OCI-LY7 (cell line): ENCODE results near the gene KCNK16. TPM values are rescaled to one million over a fixed set of nuclear protein-coding genes. Genes with fewer than 3 reads are reported as not detected.

Experiments
- BruUV-seq: library from RNA; stranded (reverse); fragments of 400-500 nt; replicated peaks from 2 replicates; lab custom pipeline; 2021; lab: Mats Ljungman, UMichigan
- CTCF ChIA-PET: fragments of 300-600 bp; sonication (Branson Sonifier 250); formaldehyde crosslinking; loops from one replicate; lab custom pipeline; 2022; ENCODE audit warnings: antibody characterized with exemption; ENCODE audit not compliant: unreplicated experiment; lab: Charles Lee
- POLR2A ChIA-PET: fragments of 300-600 bp; sonication (Branson Sonifier 250); formaldehyde crosslinking; loops from one replicate; lab custom pipeline; 2022; ENCODE audit warnings: antibody characterized with exemption; lab: Charles Lee
- DNase-seq: peaks from one replicate; pipeline ENCODE4 v3.0.0-alpha.2; 2015; ENCODE audit warnings: low spot score
- H2AFZ ChIP-seq: fragments of 200-600 bp; sonication (generic), shearing (Covaris generic); 2 replicates; pipeline ENCODE4 v1.6.1; 2014; ENCODE audit warnings: mild to moderate bottlenecking, antibody characterized with exemption, low read length, moderate library complexity
- H3K27ac ChIP-seq: fragments of 200-600 bp; sonication (generic); 2 replicates; pipeline ENCODE4 v1.5.1; 2014; ENCODE audit warnings: mixed run types, low read depth, mild to moderate bottlenecking, moderate library complexity, low read length, inconsistent platforms; ENCODE audit not compliant: poor library complexity, severe bottlenecking
- H3K36me3 ChIP-seq: fragments of 200-600 bp; sonication (generic); 2 replicates; pipeline ENCODE4 v1.6.1; 2014; ENCODE audit warnings: mild to moderate bottlenecking, antibody characterized with exemption, low read length, moderate library complexity, mixed read lengths; ENCODE audit not compliant: insufficient read depth
- H3K4me1 ChIP-seq: fragments of 200-600 bp; sonication (generic); 2 replicates; pipeline ENCODE4 v1.5.1; 2014; ENCODE audit warnings: mild to moderate bottlenecking, low read length; ENCODE audit not compliant: insufficient read depth, poor library complexity, severe bottlenecking
- H3K4me2 ChIP-seq: fragments of 200-600 bp; sonication (generic); 2 replicates; pipeline ENCODE4 v1.6.1; 2014; ENCODE audit warnings: mild to moderate bottlenecking, low read length
- H3K4me3 ChIP-seq: fragments of 200-600 bp; sonication (generic); 2 replicates; pipeline ENCODE4 v1.5.1; 2014; ENCODE audit warnings: mild to moderate bottlenecking, low read depth, low read length; ENCODE audit not compliant: poor library complexity, severe bottlenecking
- H3K79me2 ChIP-seq: fragments of 200-600 bp; sonication (generic); 2 replicates; pipeline ENCODE4 v1.6.1; 2016; ENCODE audit warnings: low read depth, mild to moderate bottlenecking, low read length, moderate library complexity, mixed read lengths; ENCODE audit not compliant: insufficient read depth
- H3K9me2 ChIP-seq: fragments of 200-600 bp; sonication (generic); 2 replicates; pipeline ENCODE4 v1.6.1; 2016; ENCODE audit warnings: mild to moderate bottlenecking, low read length, mixed read lengths; ENCODE audit not compliant: insufficient read depth
- H3K9me3 ChIP-seq: fragments of 200-600 bp; sonication (generic); 2 replicates; pipeline ENCODE4 v1.6.1; 2014; ENCODE audit warnings: mild to moderate bottlenecking, mixed run types, low read length, mixed read lengths
- H4K20me1 ChIP-seq: fragments of 200-600 bp; sonication (generic); 2 replicates; pipeline ENCODE4 v1.6.1; 2014; ENCODE audit warnings: mild to moderate bottlenecking, antibody characterized with exemption, low read length, moderate library complexity, mixed read lengths; ENCODE audit not compliant: insufficient read depth
- CTCF ChIP-seq: fragments of 200-600 bp; sonication (generic); conservative IDR thresholded peaks from 2 replicates; pipeline ENCODE4 v1.5.1; 2014; ENCODE audit warnings: mild to moderate bottlenecking, antibody characterized with exemption, low read length, moderate library complexity, mixed read lengths
- EZH2phosphoT487 ChIP-seq: fragments of 200-600 bp; sonication (generic); IDR thresholded peaks from 2 replicates; pipeline ENCODE4 v1.6.1; 2018; ENCODE audit warnings: low read depth, borderline replicate concordance, mild to moderate bottlenecking, mixed run types, antibody characterized with exemption, low read length, moderate library complexity, mixed read lengths
- intact Hi-C: fragments of 100-400 bp; cut with micrococcal nuclease; formaldehyde crosslinking; loops from one replicate; pipeline ENCODE4 v1.10.0; 2022; ENCODE audit not compliant: unreplicated experiment
- total RNA-seq, 2 experiments: library from RNA; depleted of rRNA in 1 of 2; stranded (reverse); fragments of >200 nt in 1 of 2; shearing (Covaris generic) in 1 of 2; gene quantifications; 2 replicates each; pipeline ENCODE4 v1.2.3, GENCODE V29; 2014 to 2022

KCNK16 gene
- total RNA-seq, 2 experiments from 2014 or later: not detected

- no peaks in the 10 kb centered on the region for H4K20me1 ChIP-seq
- no peak overlapping the region for H3K4me3 ChIP-seq
- ChIA-PET POLR2A (no interaction called here), CTCF (interaction anchor here (0.6 kb wide), 1 partner anchor 24 kb away, joined by 3 read pairs; no protein-coding TSS in a partner anchor)
- no peak for TF ChIP-seq EZH2phosphoT487
- no peak for DNase-seq
- no peak overlapping the region for H2AFZ ChIP-seq
- no TSS peak for BruUV-seq
- no peak overlapping the region for H3K27ac ChIP-seq
- H3K4me2 ChIP-seq: no peak overlapping the region
- no peaks in the 10 kb centered on the region for H3K79me2 ChIP-seq
- intact Hi-C loops: no loop called here
- no peaks in the 10 kb centered on the region for H3K9me2 ChIP-seq
- no peaks in the 10 kb centered on the region for H3K4me1 ChIP-seq
- H3K36me3 ChIP-seq: no peaks in the 10 kb centered on the region
- H3K9me3 ChIP-seq: no peaks in the 10 kb centered on the region
Observed at GRCh38 chr6:39327507-39327906, 5.0 kb upstream of the KCNK16 start.

GRCh38 chr6:39321761-39322160, 741 bp downstream of the KCNK16 start:
- Histone ChIP-seq H3K36me3 (no peaks in the 10 kb centered on the region), H3K4me2 (no peak overlapping the region), H3K4me3 (no peak overlapping the region), H4K20me1 (no peaks in the 10 kb centered on the region), H3K27ac (no peak overlapping the region), H2AFZ (no peak overlapping the region), H3K9me2 (no peaks in the 10 kb centered on the region), H3K79me2 (no peaks in the 10 kb centered on the region), H3K9me3 (no peaks in the 10 kb centered on the region), H3K4me1 (no peaks in the 10 kb centered on the region)
- intact Hi-C loops: no loop called here
- no peak for DNase-seq
- TF ChIP-seq CTCF: no peak
- no peak for TF ChIP-seq EZH2phosphoT487
- CTCF ChIA-PET: no interaction called here
- POLR2A ChIA-PET: no interaction called here
- BruUV-seq: no TSS peak

- H3K79me2 ChIP-seq: no peaks in the 10 kb centered on the region
- no peak for DNase-seq
- no peak overlapping the region for H3K4me2 ChIP-seq
- H2AFZ ChIP-seq: no peak overlapping the region
- no peaks in the 10 kb centered on the region for H3K36me3 ChIP-seq
- ChIA-PET CTCF (interaction anchor here (0.7 kb wide), 1 partner anchor 523 kb away, joined by 3 read pairs; no protein-coding TSS in a partner anchor), POLR2A (no interaction called here)
- H3K27ac ChIP-seq: no peak overlapping the region
- H3K4me3 ChIP-seq: no peak overlapping the region
- intact Hi-C loops: no loop called here
- no peak for TF ChIP-seq CTCF
- TF ChIP-seq EZH2phosphoT487: no peak
- H4K20me1 ChIP-seq: no peaks in the 10 kb centered on the region
- BruUV-seq: no TSS peak
- H3K4me1 ChIP-seq: no peaks in the 10 kb centered on the region
- H3K9me2 ChIP-seq: no peaks in the 10 kb centered on the region
- H3K9me3 ChIP-seq: no peaks in the 10 kb centered on the region
Observed at GRCh38 chr6:39320363-39320984, 2.0 kb downstream of the KCNK16 start.
